CD4-positive, alpha-beta T cell treated with Interleukin-17A for 1 hour (primary cell): ENCODE data around the gene KLK13.

Source experiments
- DNase-seq: peaks from one replicate; pipeline ENCODE4 v3.0.0-alpha.2; 2020

The KLK13 gene

GRCh38 chr19:51064534-51065220 lies at the start of gene KLK13:
TSS of gene KLK13 (minus strand) at chr19:51065092. CDS start at chr19:51065067, 25 bp downstream.
- DNase-seq = no peak

- DNase-seq = peak; percentile 28
Measured at GRCh38 chr19:51114087-51114729, 49.3 kb upstream of the KLK13 start.

DNA sequence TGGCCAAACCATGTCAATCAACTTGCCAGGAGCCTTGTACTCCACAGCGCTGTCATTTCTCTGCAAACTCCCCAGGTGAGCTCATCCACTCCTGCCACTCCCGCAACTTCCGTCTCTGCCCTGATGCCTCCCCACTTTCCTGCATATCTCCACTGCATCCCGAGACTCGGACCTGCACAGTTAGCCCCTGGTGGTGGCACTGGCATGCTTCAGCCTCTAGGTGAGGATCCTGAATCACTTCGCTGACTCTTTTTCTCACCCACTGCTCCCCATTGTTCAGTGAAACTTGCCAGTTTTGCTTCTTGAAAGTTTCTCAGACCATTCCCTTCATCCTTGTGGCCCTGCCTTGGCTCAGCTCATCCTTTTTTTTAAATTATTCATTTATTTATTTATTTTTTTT lies 46.7 kb upstream of the KLK13 start:
- no peak for DNase-seq

GRCh38 chr19:51110666-51110971 lies 45.7 kb upstream of the KLK13 start:
- no peak for DNase-seq

DNA sequence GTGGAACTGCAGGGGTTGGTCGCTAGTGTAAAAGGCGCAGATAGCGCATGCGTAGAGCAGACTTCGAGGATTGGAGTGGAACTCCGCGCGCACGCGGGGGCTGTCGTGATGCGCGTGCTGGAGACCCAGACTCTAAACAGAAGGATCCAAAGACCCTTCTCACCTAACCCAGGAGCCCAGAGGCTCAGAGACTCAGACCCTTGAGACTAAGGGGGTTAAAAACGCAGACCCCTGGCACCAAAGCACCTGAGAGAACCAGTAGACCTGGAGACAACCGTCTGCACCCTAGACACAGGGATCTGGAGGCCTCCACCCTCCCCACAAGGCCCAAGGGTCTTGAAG lies 43.9 kb upstream of the KLK13 start:
- no peak for DNase-seq

- peak; percentile 99 for DNase-seq
Measured at GRCh38 chr19:51108066-51108804, 43.3 kb upstream of the KLK13 start, which contains the start of gene CTU1. TSS of gene CTU1 (minus strand) at chr19:51108409. CDS start at chr19:51104569, 3,840 bp downstream.

DNA sequence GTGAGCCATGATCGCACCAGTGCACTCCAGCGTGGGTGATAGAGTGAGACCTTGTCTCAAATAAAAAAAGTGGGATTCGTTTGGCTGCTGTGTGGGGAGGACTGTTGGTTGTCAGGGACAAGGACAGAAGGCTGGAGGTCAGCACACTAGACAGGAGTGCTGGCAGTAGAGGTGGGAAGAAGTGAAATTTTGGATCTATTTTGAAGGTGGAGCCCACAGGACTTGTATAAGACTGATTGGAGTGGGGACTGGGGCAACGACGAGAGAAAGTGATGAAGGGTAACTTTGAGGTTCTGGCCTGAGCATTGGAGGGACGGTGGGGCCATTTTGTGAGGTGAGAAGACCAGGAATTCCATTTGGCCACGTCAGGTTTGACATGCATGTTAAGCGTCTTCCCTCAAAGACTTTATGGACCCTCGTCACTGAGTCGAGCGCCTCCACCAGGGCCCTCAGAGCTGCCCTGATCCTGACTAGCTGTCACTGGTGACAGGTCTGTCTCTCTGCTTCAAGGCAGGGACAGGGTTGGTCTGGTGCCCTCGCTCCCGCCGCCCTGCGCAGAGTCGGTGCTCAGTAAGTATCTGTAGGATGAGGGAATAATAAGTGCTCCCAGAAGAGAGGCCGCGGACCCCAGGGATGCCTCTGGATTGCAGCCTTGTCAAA lies 42.6 kb upstream of the KLK13 start:
- peak; percentile 10 for DNase-seq

DNA sequence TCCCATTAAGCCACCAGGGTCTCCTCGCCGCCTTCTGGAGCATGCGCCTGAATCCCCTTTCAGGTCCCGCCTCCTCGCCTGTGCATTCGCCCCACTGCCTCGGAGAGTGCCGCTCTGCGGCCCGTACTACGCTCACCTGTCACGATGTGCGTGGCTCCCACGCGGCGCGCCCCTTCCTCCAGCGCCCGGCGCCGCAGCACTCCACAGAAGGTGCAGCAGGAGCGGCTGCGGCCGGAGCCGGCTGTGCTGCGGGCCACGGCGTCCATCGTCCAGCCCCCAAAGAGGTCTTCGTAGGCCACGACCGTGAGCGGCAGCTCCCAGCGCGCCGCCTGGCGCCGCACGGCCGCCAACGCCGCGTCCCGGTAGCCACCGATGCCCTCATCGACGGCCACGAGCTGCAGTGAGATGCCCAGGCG lies 39.0 kb upstream of the KLK13 start:
- no peak for DNase-seq

GRCh38 chr19:51102991-51103390 lies 38.1 kb upstream of the KLK13 start:
- no peak for DNase-seq

DNA sequence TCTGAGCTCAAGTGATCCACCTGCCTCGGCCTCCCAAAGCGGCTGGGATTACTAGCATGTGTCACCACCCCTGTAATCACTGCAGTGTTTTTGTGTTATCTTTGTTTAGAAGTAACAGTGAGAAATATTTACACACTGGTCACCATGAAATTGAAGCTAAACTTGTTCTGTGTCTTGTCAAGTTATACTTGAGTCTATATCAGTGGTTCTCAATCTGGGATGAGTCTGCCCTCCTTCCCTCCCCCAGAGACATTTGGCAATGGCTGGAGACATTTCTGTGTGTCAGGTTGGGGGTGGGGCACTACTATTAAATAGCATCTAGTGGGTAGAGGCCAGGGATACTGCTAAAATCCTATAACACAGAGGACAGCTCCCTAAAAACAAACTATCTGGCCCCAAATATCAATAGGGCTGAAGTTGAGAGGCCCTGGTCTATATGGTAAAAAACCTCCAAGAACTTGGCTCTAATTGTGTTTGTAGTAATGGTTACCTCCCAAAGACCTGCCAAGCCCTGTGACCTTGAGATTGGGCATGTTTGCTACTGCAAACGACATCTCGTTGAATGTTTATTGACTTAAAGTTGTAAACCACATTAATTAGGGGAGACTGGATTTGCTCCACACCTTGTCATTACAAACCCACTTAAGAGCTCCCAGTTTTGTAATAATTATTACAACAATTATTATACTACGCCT lies 36.4 kb upstream of the KLK13 start:
- DNase-seq = no peak

DNA sequence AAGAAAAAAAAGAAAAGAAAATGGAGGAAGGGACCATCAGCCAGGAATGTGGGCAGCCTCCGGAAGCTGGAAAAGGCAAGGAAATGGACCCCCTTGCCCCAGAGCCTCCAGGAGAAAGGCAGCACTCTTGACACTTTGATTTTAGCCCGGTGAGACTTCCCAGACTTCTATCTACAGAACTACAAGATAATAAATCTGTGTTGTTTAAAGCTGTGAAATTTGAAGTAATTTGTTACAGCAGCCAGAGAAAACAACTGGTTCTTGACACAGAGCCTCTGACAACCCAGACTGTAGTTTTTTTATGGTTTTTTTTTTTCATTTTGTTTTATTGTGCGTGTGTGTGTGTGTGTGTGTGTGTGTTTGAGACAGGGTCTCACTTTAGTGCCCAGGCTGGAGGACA lies 35.7 kb upstream of the KLK13 start:
- no peak for DNase-seq

GRCh38 chr19:51099047-51099382 lies 34.1 kb upstream of the KLK13 start:
- no peak for DNase-seq

DNA sequence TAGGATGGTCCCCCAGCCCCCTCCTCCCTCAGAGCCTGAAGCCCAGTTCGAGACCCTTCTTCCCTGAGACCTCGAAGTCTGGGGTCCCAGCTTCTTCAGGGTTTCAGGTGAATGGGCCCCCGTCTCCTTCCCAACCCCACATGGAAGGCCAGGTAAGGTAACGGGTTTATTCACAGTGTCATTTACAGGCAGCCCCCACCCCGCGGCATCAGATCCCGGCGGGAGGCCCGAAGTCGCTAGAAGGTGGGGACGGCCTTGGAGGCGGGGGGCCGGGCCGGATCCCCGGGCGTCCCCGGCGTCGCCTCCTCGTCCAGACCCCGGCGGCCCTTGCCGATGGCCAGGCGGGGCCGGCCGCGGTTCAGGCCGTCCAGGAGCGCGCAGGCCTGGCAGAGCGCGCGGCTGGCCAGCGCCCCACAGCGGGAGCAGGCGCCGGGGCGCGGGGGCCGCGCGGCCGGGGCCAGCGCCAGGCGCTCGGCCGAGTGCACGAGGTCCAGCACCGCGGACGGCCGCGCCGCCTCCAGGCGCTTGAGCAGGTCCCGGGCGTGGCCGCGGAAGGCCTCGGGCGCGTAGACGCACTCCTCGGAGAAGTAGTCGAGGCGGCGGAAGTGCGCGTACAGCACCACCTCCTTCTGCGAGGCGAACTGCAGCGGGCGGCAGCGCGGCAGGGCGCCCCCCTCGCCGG lies 33.6 kb upstream of the KLK13 start:
- peak; percentile 42 for DNase-seq

DNA sequence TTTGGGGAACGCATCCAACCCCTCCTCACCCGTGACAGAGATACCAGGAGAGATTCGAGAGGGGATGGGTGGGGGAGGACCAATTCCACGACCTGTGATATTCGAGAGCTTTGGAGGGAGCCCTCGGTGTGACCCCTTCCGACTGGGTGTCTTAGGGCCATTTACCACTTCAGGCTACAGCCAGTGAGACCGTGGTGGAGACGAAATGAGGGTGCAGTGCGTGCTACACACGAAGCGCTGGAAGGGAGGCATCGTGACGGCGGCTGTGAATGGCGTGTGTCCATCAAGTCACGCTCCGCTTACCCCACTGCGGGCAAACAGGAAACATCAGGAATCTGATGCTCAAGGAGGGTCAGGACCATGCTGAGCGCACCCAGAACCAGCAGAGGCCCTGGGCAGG lies 32.9 kb upstream of the KLK13 start:
- no peak for DNase-seq

- peak; percentile 68 for DNase-seq
Measured at GRCh38 chr19:51097166-51097738, 32.4 kb upstream of the KLK13 start.

- no peak for DNase-seq
Measured at GRCh38 chr19:51096473-51097165, 31.7 kb upstream of the KLK13 start.

- peak; percentile 22 for DNase-seq
Measured at GRCh38 chr19:51094696-51095279, 29.9 kb upstream of the KLK13 start.

DNA sequence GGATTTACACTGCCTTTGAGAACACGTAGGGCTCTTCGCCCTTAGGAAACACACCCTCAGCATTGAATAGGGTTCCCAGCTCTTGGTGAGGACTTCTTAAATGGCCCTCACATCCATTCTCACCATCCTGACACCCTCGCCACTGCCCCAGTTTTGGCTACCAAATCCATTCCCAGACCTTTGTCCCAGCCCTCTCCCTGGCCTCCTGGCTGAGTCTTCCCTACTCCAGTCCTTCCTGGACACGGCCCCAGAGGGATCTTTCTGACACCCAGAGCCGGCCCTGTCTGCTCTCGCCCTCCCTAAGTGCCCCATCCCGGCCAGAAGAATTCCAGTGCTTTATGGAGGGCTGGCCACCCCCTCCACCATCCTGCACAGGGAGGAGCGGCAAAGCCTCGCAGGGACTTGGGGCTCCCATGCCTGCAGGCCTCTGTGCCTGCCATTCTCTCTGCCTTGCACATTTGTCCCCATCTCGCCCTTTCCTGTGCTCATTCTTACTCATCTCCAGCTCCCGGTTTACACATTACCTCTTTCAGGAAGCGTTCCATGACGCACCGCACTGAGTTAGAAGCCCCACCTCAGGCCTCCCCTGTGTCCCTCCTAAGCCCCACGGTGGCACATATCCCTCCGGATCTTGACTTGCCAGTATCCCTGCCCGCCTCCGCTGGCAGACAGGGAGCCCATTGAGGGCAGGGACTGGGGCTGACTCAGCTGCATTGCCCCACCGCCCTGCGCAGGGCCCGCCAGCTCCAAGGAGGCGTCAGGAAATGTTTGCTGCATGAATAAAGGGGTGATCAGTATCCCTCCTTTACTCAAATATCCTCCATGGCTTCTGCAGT lies 28.8 kb upstream of the KLK13 start:
- DNase-seq = no peak

GRCh38 chr19:51093101-51093500 lies 28.2 kb upstream of the KLK13 start:
- DNase-seq = no peak
